Heart left ventricle (tissue), 16 donors: ENCODE results near the gene PRR29. TPM values are rescaled to one million over a fixed set of nuclear protein-coding genes. Genes with fewer than 3 reads are reported as not detected.

ENCODE experiments used
- ATAC-seq, 4 donors: fragments of 200-7000 bp; cut with Tn5 transposase; one replicate each; pipeline ENCODE4 v1.9.1; 2020 to 2022; ENCODE audit warnings: moderate library complexity in 4 of 4, mild to moderate bottlenecking in 3 of 4, moderate number of reproducible peaks in 1 of 4
- DNase-seq, 5 donors: peaks; one replicate each; pipeline ENCODE4 v3.0.0-alpha.2; 2020
- H3K27ac ChIP-seq, 12 donors: fragments of 200-600 bp; sonication (generic) in 4 of 12; one replicate each; pipeline versions ENCODE4 v1.5.0 to v1.8.0; 2016 to 2022; ENCODE audit warnings: mild to moderate bottlenecking in 2 of 12
- H3K27me3 ChIP-seq, 9 donors: fragments of 200-600 bp; sonication (generic) in 2 of 9; one replicate each; pipeline versions ENCODE4 v1.5.1 to v1.8.0; 2016 to 2022; ENCODE audit warnings: mild to moderate bottlenecking in 3 of 9
- H3K36me3 ChIP-seq, 9 donors: fragments of 200-600 bp; sonication (generic) in 2 of 9; one replicate each; pipeline versions ENCODE4 v1.5.0 to v1.8.0; 2018 to 2022; ENCODE audit warnings: mild to moderate bottlenecking in 2 of 9
- H3K4me1 ChIP-seq, 12 donors: fragments of 200-600 bp; sonication (generic) in 4 of 12; one replicate each; pipeline versions ENCODE4 v1.5.0 to v1.8.0; 2016 to 2022; ENCODE audit warnings: mild to moderate bottlenecking in 3 of 12
- H3K4me3 ChIP-seq, 12 donors: fragments of 200-600 bp; sonication (generic) in 4 of 12; one replicate each; pipeline versions ENCODE4 v1.5.0 to v1.8.0; 2017 to 2022; ENCODE audit warnings: mild to moderate bottlenecking in 9 of 12, moderate library complexity in 4 of 12
- H3K9me3 ChIP-seq, 12 donors: fragments of 200-600 bp; sonication (generic) in 4 of 12; one replicate each; pipeline versions ENCODE4 v1.5.0 to v1.8.0; 2016 to 2022; ENCODE audit warnings: mild to moderate bottlenecking in 1 of 12
- CTCF ChIP-seq, 12 donors: fragments of 200-600 bp; sonication (generic) in 4 of 12; IDR thresholded peaks; one replicate each; pipeline versions ENCODE4 v1.5.0 to v1.8.0; 2018 to 2022; ENCODE audit warnings: antibody characterized with exemption in 12 of 12, mild to moderate bottlenecking in 5 of 12
- POLR2A ChIP-seq, 2 donors: fragments of 450-650 bp; IDR thresholded peaks; one replicate each; pipeline ENCODE4 v1.6.1; 2017; ENCODE audit warnings: antibody characterized with exemption in 2 of 2, mild to moderate bottlenecking in 2 of 2, moderate library complexity in 2 of 2
- WGBS, 4 donors: extraction: QIAGEN DNeasy Blood & Tissue Kit in 2 of 4; methylation state at CpG; one replicate each; pipeline versions ENCODE4 v1.1.5 to v1.1.7; 2013 to 2018; 5-methylcytosine and 5-hydroxymethylcytosine counted together
- intact Hi-C, 10 donors: fragments of 100-400 bp; cut with DNase I; formaldehyde crosslinking; loops; one replicate each; pipeline versions ENCODE4 v1.11.1 to v1.14.2; 2022
- polyA plus RNA-seq, 2 donors: library from polyadenylated mRNA; stranded (reverse); fragments of 200-250 nt; gene quantifications; one replicate each; pipeline ENCODE4 v1.2.3, GENCODE V29; 2013
- total RNA-seq, 9 donors: library from RNA; depleted of rRNA in 2 of 9; stranded (reverse); fragments of >200 nt in 2 of 9; fragmentation: NEBNext Ultra II Directional in 3 of 9; extraction: Animal tissue kit (Norgen Biotek cat#: 25700) in 3 of 9; gene quantifications; one replicate each; pipeline versions ENCODE4 v1.1.0 to v1.2.4, GENCODE V29; 2016 to 2023
- donor health status: ischemic (EF 13 %, LVEDD 7.1; RV severe dilation, severe dysfunction).
- donor health status: healthy with polysubstance abuse.
- donor health status: DM: no; HTN: yes; CAD: no.
- donor health status: DM: no; HTN: no; CAD: no.
- donor health status: ischemic (EF 25% LVEDD 6.9; RV normal size, moderate dysfunction).
- donor health status: ischemic (EF 25% LVEDD 5.7; RV mildly dilated, moderate dysfunction).
- donor health status: healthy.
- donor health status: DM: yes; HTN: yes; CAD: no.
- donor health status: ischemic (EF 35%, LVEDD 5.7; RV mildly dilated, moderate dysfunction).
- donor health status: nonischemic (EF 11% LVEDD 7.7; RV severe dilation, severe dysfunction).
- donor health status: DM: yes; HTN: yes; CAD: no.
- donor health status: PGD.
- donor health status: ischemic (EF 29% LVEDD 5.4; RV normal size, mild dysfunction).
- donor health status: nonischemic (EF 23%, LVEDD 6.1; RV moderate dilation, normal function).

Gene PRR29
- total and polyA plus RNA-seq, 11 donors, result 0.15 to 1.8 (median 0.26) TPM; not detected in 3

GRCh38 chr17:64003526-64004121 lies 5.5 kb downstream of the PRR29 start:
- Histone ChIP-seq H3K27ac (peak overlapping the region in 5 of 12 donors; percentile 79 to 92 (median 86)), H3K9me3 (no peaks in the 10 kb centered on the region), H3K27me3 (peaks cover 0 to 11% (median under 1%) of the 10 kb centered on the region in 9 donors), H3K36me3 (peaks cover 0 to 25% (median 10%) of the 10 kb centered on the region in 9 donors), H3K4me3 (no peak overlapping the region), H3K4me1 (peaks cover 8 to 70% (median 37%) of the 10 kb centered on the region in 12 donors)
- TF ChIP-seq CTCF (IDR thresholded peaks at IDR 0.05) (no peak), POLR2A (IDR thresholded peaks at IDR 0.05) (no peak)
- DNase-seq, result no peak
- intact Hi-C loops, result no loop called here
- ATAC-seq, result no peak
- 79 to 88% (median 86%) methylated on average over 12 to 13 of the region's 13 CpGs for WGBS, 4 donors

GRCh38 chr17:64004218-64004770 lies 6.1 kb downstream of the PRR29 start:
- no peak for TF ChIP-seq POLR2A (IDR thresholded peaks at IDR 0.05)
- no peak for TF ChIP-seq CTCF (IDR thresholded peaks at IDR 0.05)
- Histone ChIP-seq H3K4me1 (peaks cover 8 to 70% (median 41%) of the 10 kb centered on the region in 12 donors), H3K36me3 (peaks cover 0 to 25% (median 10%) of the 10 kb centered on the region in 9 donors), H3K27ac (peak overlapping the region in 6 of 12 donors; percentile 27 to 93 (median 88)), H3K27me3 (peaks cover 0 to 6% (median 0%) of the 10 kb centered on the region in 9 donors), H3K9me3 (no peaks in the 10 kb centered on the region), H3K4me3 (peak overlapping the region in 1 of 12 donors; percentile 51)
- DNase-seq (no peak), ATAC-seq (no peak)
- WGBS, 4 donors, result 90 to 95% (median 93%) methylated on average over 7 of the region's 7 CpGs
- intact Hi-C loops, result no loop called here

- intact Hi-C loops, result no loop called here
- Histone ChIP-seq H3K27me3 (no peaks in the 10 kb centered on the region), H3K9me3 (no peaks in the 10 kb centered on the region), H3K27ac (peak overlapping the region; percentile 60 to 93 (median 82)), H3K36me3 (peaks cover 0 to 25% (median 10%) of the 10 kb centered on the region in 9 donors), H3K4me3 (peak overlapping the region in 11 of 12 donors; percentile 22 to 62 (median 51)), H3K4me1 (peaks cover 8 to 76% (median 46%) of the 10 kb centered on the region in 12 donors)
- no peak for TF ChIP-seq CTCF (IDR thresholded peaks at IDR 0.05)
- TF ChIP-seq POLR2A (IDR thresholded peaks at IDR 0.05), result no peak
- ATAC-seq (no peak), DNase-seq (no peak)
- 58 to 70% (median 67%) methylated on average over 18 to 19 of the region's 19 CpGs for WGBS, 4 donors
Observed at GRCh38 chr17:64004903-64005733, 7.0 kb downstream of the PRR29 start.
